HG02943 (cell line): ENCODE data around the gene MED12L.
A peak's percentile ranks its signal among the peaks of the same experiment; 100 is the strongest.

Source experiments
- ATAC-seq: cut with Tn5 transposase; IDR thresholded peaks from one replicate; pipeline ENCODE4 v1.9.1; 2021; ENCODE audit warnings: mild to moderate bottlenecking, low read depth, moderate library complexity; ENCODE audit not compliant: unreplicated experiment

Gene MED12L

GRCh38 chr3:151133175-151133574, 47.7 kb downstream of the MED12L start:
- ATAC-seq, result no peak

GRCh38 chr3:151133917-151134450, 48.5 kb downstream of the MED12L start:
- ATAC-seq, result no peak

GRCh38 chr3:151135541-151136337, 50.3 kb downstream of the MED12L start:
- ATAC-seq, result no peak

- no peak for ATAC-seq
Observed at GRCh38 chr3:151142929-151143328, 57.5 kb downstream of the MED12L start.

GRCh38 chr3:151144016-151144415, 58.6 kb downstream of the MED12L start:
- no peak for ATAC-seq

- ATAC-seq, result no peak
Observed at GRCh38 chr3:151144760-151145159, 59.3 kb downstream of the MED12L start.

- ATAC-seq, result no peak
Observed at GRCh38 chr3:151145713-151146070, 60.2 kb downstream of the MED12L start.

- no peak for ATAC-seq
Observed at GRCh38 chr3:151146071-151146730, 60.7 kb downstream of the MED12L start.

- no peak for ATAC-seq
Observed at GRCh38 chr3:151146731-151147091, 61.2 kb downstream of the MED12L start.

GRCh38 chr3:151147299-151147698, 61.8 kb downstream of the MED12L start:
- no peak for ATAC-seq

GRCh38 chr3:151152455-151153079, 67.1 kb downstream of the MED12L start:
- ATAC-seq, result no peak

- no peak for ATAC-seq
Observed at GRCh38 chr3:151154566-151154965, 69.1 kb downstream of the MED12L start.

- ATAC-seq, result no peak
Observed at GRCh38 chr3:151155409-151156128, 70.1 kb downstream of the MED12L start.

- peak; percentile 80 for ATAC-seq
Observed at GRCh38 chr3:151156618-151157216, 71.3 kb downstream of the MED12L start.

- no peak for ATAC-seq
Observed at GRCh38 chr3:151159806-151160205, 74.3 kb downstream of the MED12L start.

GRCh38 chr3:151165226-151165625, 79.8 kb downstream of the MED12L start:
- no peak for ATAC-seq

- no peak for ATAC-seq
Observed at GRCh38 chr3:151166161-151166560, 80.7 kb downstream of the MED12L start.

- no peak for ATAC-seq
Observed at GRCh38 chr3:151168269-151169094, 83.0 kb downstream of the MED12L start.

GRCh38 chr3:151169262-151169947, 83.9 kb downstream of the MED12L start:
- ATAC-seq, result no peak
